Immature natural killer cell (primary cell): ENCODE measurements around the gene RAB8B. TPM values are rescaled to one million over a fixed set of nuclear protein-coding genes. Genes with fewer than 3 reads are reported as not detected.

Experiments
- DNase-seq, 3 donors: peaks; one replicate each; pipeline ENCODE4 v3.0.0; 2022; ENCODE audit warnings: mixed read lengths in 1 of 3
- H3K27ac Mint-ChIP-seq, 6 donors: one replicate each; pipeline ENCODE4 v1.8.0; 2020; ENCODE audit warnings: mixed read lengths in 6 of 6, mild to moderate bottlenecking in 5 of 6, inconsistent platforms in 4 of 6, moderate library complexity in 3 of 6
- H3K27me3 Mint-ChIP-seq, 3 donors: one replicate each; pipeline ENCODE4 v1.8.0; 2020 to 2021; ENCODE audit warnings: low read depth in 3 of 3, mild to moderate bottlenecking in 3 of 3, mixed read lengths in 3 of 3, moderate library complexity in 3 of 3, inconsistent platforms in 1 of 3
- H3K36me3 Mint-ChIP-seq, 3 donors: one replicate each; pipeline ENCODE4 v1.8.0; 2020; ENCODE audit warnings: mixed read lengths in 3 of 3, inconsistent platforms in 2 of 3, mild to moderate bottlenecking in 2 of 3
- H3K4me1 Mint-ChIP-seq, 2 donors: one replicate each; pipeline ENCODE4 v1.8.0; 2020; ENCODE audit warnings: inconsistent platforms in 2 of 2, mild to moderate bottlenecking in 2 of 2, mixed read lengths in 2 of 2, moderate library complexity in 1 of 2
- H3K4me3 Mint-ChIP-seq, 5 donors: one replicate each; pipeline ENCODE4 v1.8.0; 2020; ENCODE audit warnings: mild to moderate bottlenecking in 5 of 5, mixed read lengths in 5 of 5, inconsistent platforms in 3 of 5, moderate library complexity in 3 of 5
- H3K9me3 Mint-ChIP-seq, 6 donors: one replicate each; pipeline ENCODE4 v1.8.0; 2020; ENCODE audit warnings: mild to moderate bottlenecking in 6 of 6, mixed read lengths in 6 of 6, inconsistent platforms in 4 of 6, moderate library complexity in 3 of 6
- polyA plus RNA-seq, 3 donors: library from polyadenylated mRNA; unstranded; fragments of 300-500 nt; fragmentation: Illumina TruSeq; gene quantifications; one replicate each; pipeline ENCODE4 v1.2.3, GENCODE V29; 2021

RAB8B gene
- polyA plus RNA-seq, 3 donors from 2014 or later: 64.6 to 123 (median 79.7) TPM

GRCh38 chr15:63165166-63165859, 24.1 kb upstream of the RAB8B start:
- Mint-ChIP-seq H3K4me1 (peaks cover 2 to 4% of the 10 kb centered on the region in 2 donors), H3K9me3 (no peaks in the 10 kb centered on the region), H3K27ac (no peak overlapping the region), H3K4me3 (no peak overlapping the region), H3K27me3 (no peaks in the 10 kb centered on the region), H3K36me3 (no peaks in the 10 kb centered on the region)
- no peak for DNase-seq

GRCh38 chr15:63166219-63166618, 23.2 kb upstream of the RAB8B start:
- Mint-ChIP-seq H3K27ac (no peak overlapping the region), H3K4me3 (no peak overlapping the region), H3K9me3 (no peaks in the 10 kb centered on the region), H3K36me3 (no peaks in the 10 kb centered on the region), H3K4me1 (peaks cover 2 to 4% of the 10 kb centered on the region in 2 donors), H3K27me3 (no peaks in the 10 kb centered on the region)
- DNase-seq: peak; percentile 6 to 21 (median 19)

GRCh38 chr15:63169788-63170187, 19.6 kb upstream of the RAB8B start:
- DNase-seq: no peak
- Mint-ChIP-seq H3K9me3 (no peaks in the 10 kb centered on the region), H3K36me3 (no peaks in the 10 kb centered on the region), H3K27me3 (no peaks in the 10 kb centered on the region), H3K4me3 (no peak overlapping the region), H3K27ac (peak overlapping the region in 1 of 6 donors; percentile 34), H3K4me1 (peaks cover 2 to 4% of the 10 kb centered on the region in 2 donors)

- H3K27me3 Mint-ChIP-seq: no peaks in the 10 kb centered on the region
- no peak overlapping the region for H3K4me3 Mint-ChIP-seq
- H3K9me3 Mint-ChIP-seq: no peaks in the 10 kb centered on the region
- H3K4me1 Mint-ChIP-seq: no peaks in the 10 kb centered on the region
- H3K36me3 Mint-ChIP-seq: no peaks in the 10 kb centered on the region
- no peak for DNase-seq
- H3K27ac Mint-ChIP-seq: no peak overlapping the region
Measured at GRCh38 chr15:63172376-63172775, 17.0 kb upstream of the RAB8B start.

- H3K27me3 Mint-ChIP-seq: no peaks in the 10 kb centered on the region
- H3K4me3 Mint-ChIP-seq: no peak overlapping the region
- no peak for DNase-seq
- H3K4me1 Mint-ChIP-seq: no peaks in the 10 kb centered on the region
- H3K36me3 Mint-ChIP-seq: no peaks in the 10 kb centered on the region
- no peaks in the 10 kb centered on the region for H3K9me3 Mint-ChIP-seq
- H3K27ac Mint-ChIP-seq: no peak overlapping the region
Measured at GRCh38 chr15:63172851-63173451, 16.5 kb upstream of the RAB8B start.

GRCh38 chr15:63176302-63176701, 13.1 kb upstream of the RAB8B start:
- no peak overlapping the region for H3K4me3 Mint-ChIP-seq
- H3K4me1 Mint-ChIP-seq: no peaks in the 10 kb centered on the region
- DNase-seq: no peak
- no peaks in the 10 kb centered on the region for H3K9me3 Mint-ChIP-seq
- H3K27ac Mint-ChIP-seq: no peak overlapping the region
- no peaks in the 10 kb centered on the region for H3K36me3 Mint-ChIP-seq
- peaks cover 0 to 2% (median 0%) of the 10 kb centered on the region in 3 donors for H3K27me3 Mint-ChIP-seq

GRCh38 chr15:63178034-63178433, 11.4 kb upstream of the RAB8B start:
- DNase-seq: no peak
- Mint-ChIP-seq H3K27me3 (peaks cover 0 to 2% (median 0%) of the 10 kb centered on the region in 3 donors), H3K4me3 (no peak overlapping the region), H3K9me3 (no peaks in the 10 kb centered on the region), H3K27ac (no peak overlapping the region), H3K4me1 (no peaks in the 10 kb centered on the region), H3K36me3 (no peaks in the 10 kb centered on the region)

- H3K4me3 Mint-ChIP-seq: no peak overlapping the region
- no peak overlapping the region for H3K27ac Mint-ChIP-seq
Measured at GRCh38 chr15:63180746-63181145, 8.7 kb upstream of the RAB8B start.

GRCh38 chr15:63181648-63182047, 7.8 kb upstream of the RAB8B start:
- Mint-ChIP-seq H3K27me3 (peaks cover 0 to 2% (median 0%) of the 10 kb centered on the region in 3 donors), H3K4me3 (no peak overlapping the region), H3K27ac (no peak overlapping the region), H3K4me1 (no peaks in the 10 kb centered on the region), H3K36me3 (no peaks in the 10 kb centered on the region), H3K9me3 (no peaks in the 10 kb centered on the region)
- DNase-seq: no peak

More at GRCh38 chr15:63180746-63181145, 8.7 kb upstream of the RAB8B start:
- no peaks in the 10 kb centered on the region for H3K4me1 Mint-ChIP-seq
- peaks cover 0 to 2% (median 0%) of the 10 kb centered on the region in 3 donors for H3K27me3 Mint-ChIP-seq
- H3K36me3 Mint-ChIP-seq: no peaks in the 10 kb centered on the region
- DNase-seq: no peak
- H3K9me3 Mint-ChIP-seq: no peaks in the 10 kb centered on the region

- Mint-ChIP-seq H3K4me3 (no peak overlapping the region), H3K27me3 (peaks cover 2 to 3% (median 3%) of the 10 kb centered on the region in 3 donors), H3K36me3 (no peaks in the 10 kb centered on the region), H3K9me3 (peaks cover 0 to 1% (median 0%) of the 10 kb centered on the region in 6 donors), H3K27ac (no peak overlapping the region), H3K4me1 (peaks cover 15 to 16% of the 10 kb centered on the region in 2 donors)
- no peak for DNase-seq
Measured at GRCh38 chr15:63185206-63185605, 4.2 kb upstream of the RAB8B start.

GRCh38 chr15:63186065-63186464, 3.3 kb upstream of the RAB8B start:
- Mint-ChIP-seq H3K27ac (no peak overlapping the region), H3K9me3 (peaks cover 0 to 1% (median 0%) of the 10 kb centered on the region in 6 donors), H3K4me3 (no peak overlapping the region), H3K27me3 (peaks cover 3 to 5% (median 3%) of the 10 kb centered on the region in 3 donors), H3K4me1 (peaks cover 23 to 24% of the 10 kb centered on the region in 2 donors), H3K36me3 (no peaks in the 10 kb centered on the region)
- no peak for DNase-seq

- H3K36me3 Mint-ChIP-seq: no peaks in the 10 kb centered on the region
- no peak overlapping the region for H3K27ac Mint-ChIP-seq
- peak overlapping the region in 2 of 5 donors; percentile 24 to 97 for H3K4me3 Mint-ChIP-seq
- no peak for DNase-seq
- peaks cover 7 to 10% (median 7%) of the 10 kb centered on the region in 3 donors for H3K27me3 Mint-ChIP-seq
- H3K9me3 Mint-ChIP-seq: peaks cover 0 to 1% (median 0%) of the 10 kb centered on the region in 6 donors
- H3K4me1 Mint-ChIP-seq: peaks cover 40 to 41% of the 10 kb centered on the region in 2 donors
Measured at GRCh38 chr15:63187589-63188226, 1.7 kb upstream of the RAB8B start.

GRCh38 chr15:63188247-63188925, 1.0 kb upstream of the RAB8B start:
- no peaks in the 10 kb centered on the region for H3K36me3 Mint-ChIP-seq

More at GRCh38 chr15:63188247-63188925, 1.0 kb upstream of the RAB8B start:
- Mint-ChIP-seq H3K4me1 (peaks cover 46 to 47% of the 10 kb centered on the region in 2 donors), H3K4me3 (peak overlapping the region; percentile 96 to 98 (median 97)), H3K27me3 (peaks cover 7 to 14% (median 7%) of the 10 kb centered on the region in 3 donors), H3K9me3 (peaks cover 0 to 1% (median 0%) of the 10 kb centered on the region in 6 donors), H3K27ac (peak overlapping the region; percentile 89 to 99 (median 97))
- no peak for DNase-seq
